ENCODE measurements around the gene CPLANE1.
"Not testable (repeated sequence)": the region's sequence is repeated elsewhere in the genome, so short reads cannot be mapped to it uniquely, and the experiment has no call there.

DNA sequence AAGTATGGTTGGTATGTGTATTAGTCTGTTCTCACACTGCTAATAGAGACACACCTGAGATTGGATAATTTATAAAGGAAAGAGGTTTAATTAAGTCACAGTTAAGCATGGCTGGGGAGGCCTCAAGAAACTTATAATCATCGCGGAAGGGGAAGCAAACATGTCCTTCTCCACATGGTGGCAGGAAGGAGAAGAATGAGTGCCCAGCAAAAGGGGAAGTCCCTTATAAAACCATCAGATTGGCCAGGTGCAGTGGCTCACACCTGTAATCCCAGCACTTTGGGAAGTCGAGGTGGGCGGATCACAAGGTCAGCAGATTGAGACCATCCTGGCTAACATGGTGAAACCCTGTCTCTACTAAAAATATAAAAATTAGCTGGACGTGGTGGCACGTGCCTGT, 113.9 kb downstream of the CPLANE1 start:
- TF ChIP-seq, protein P1, sequence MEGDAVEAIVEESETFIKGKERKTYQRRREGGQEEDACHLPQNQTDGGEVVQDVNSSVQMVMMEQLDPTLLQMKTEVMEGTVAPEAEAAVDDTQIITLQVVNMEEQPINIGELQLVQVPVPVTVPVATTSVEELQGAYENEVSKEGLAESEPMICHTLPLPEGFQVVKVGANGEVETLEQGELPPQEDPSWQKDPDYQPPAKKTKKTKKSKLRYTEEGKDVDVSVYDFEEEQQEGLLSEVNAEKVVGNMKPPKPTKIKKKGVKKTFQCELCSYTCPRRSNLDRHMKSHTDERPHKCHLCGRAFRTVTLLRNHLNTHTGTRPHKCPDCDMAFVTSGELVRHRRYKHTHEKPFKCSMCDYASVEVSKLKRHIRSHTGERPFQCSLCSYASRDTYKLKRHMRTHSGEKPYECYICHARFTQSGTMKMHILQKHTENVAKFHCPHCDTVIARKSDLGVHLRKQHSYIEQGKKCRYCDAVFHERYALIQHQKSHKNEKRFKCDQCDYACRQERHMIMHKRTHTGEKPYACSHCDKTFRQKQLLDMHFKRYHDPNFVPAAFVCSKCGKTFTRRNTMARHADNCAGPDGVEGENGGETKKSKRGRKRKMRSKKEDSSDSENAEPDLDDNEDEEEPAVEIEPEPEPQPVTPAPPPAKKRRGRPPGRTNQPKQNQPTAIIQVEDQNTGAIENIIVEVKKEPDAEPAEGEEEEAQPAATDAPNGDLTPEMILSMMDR (conservative IDR thresholded peaks at IDR 0.05 in 1 of 2, IDR thresholded peaks at IDR 0.05 in 1 of 2; ENCODE audit: extremely low read depth in 1 of 2, insufficient read depth in 1 of 2, low read depth in 1 of 2, low read length in 2 of 2): not testable (repeated sequence)
- TF ChIP-seq EZH2 (IDR thresholded peaks at IDR 0.05; ENCODE audit: borderline replicate concordance, low read length): not testable (repeated sequence)

All from mammary epithelial cell (primary cell).